A549 (cell line): ENCODE results near the gene PSPN. TPM values are rescaled to one million over a fixed set of nuclear protein-coding genes. Genes with fewer than 3 reads are reported as not detected.

ENCODE experiments used
- ATAC-seq, 2 experiments: fragments of 200-7000 bp in 1 of 2; fragments of >200 bp in 1 of 2; cut with Nextera tagmentation in 1 of 2; cut with Tn5 transposase in 1 of 2; 3 replicates each; pipeline versions ENCODE4 v1.8.0 to v1.9.1; 2018 to 2020; ENCODE audit warnings: mild to moderate bottlenecking in 1 of 2, moderate library complexity in 1 of 2
- CTCF ChIA-PET: fragments of 300-600 bp; sonication (Branson Sonifier 250); formaldehyde crosslinking; extraction: SDS; loops from one replicate; lab custom pipeline; 2021; ENCODE audit warnings: antibody characterized with exemption, inconsistent platforms; lab: Yijun Ruan, JAX
- POLR2A ChIA-PET: fragments of 350-600 bp; formaldehyde crosslinking; extraction: SDS; loops from one replicate; lab custom pipeline; 2021; ENCODE audit warnings: antibody characterized with exemption, inconsistent platforms; lab: Yijun Ruan, JAX
- DNase-seq, 2 experiments: peaks; one replicate each; pipeline versions ENCODE4 v3.0.0 to v3.0.0-alpha.2; 2011 to 2016; ENCODE audit warnings: low read depth in 1 of 2, low spot score in 1 of 2
- FAIRE-seq: peaks from 2 replicates; lab custom pipeline; 2011; peaks lifted over from hg19 to GRCh38; lab: Jason Lieb, UNC
- H3K27ac ChIP-seq, 2 experiments: fragments of >200 bp; sonication (Bioruptor Twin); formaldehyde crosslinking; 3 replicates each; pipeline ENCODE4 v1.5.1; 2016 to 2017
- H3K4me1 ChIP-seq: fragments of >200 bp; sonication (Bioruptor Twin); formaldehyde crosslinking; 3 replicates; pipeline ENCODE4 v1.6.1; 2016
- H3K4me2 ChIP-seq: fragments of >200 bp; sonication (Bioruptor Twin); formaldehyde crosslinking; 3 replicates; pipeline ENCODE4 v1.6.1; 2016
- H3K4me3 ChIP-seq: fragments of >200 bp; sonication (Bioruptor Twin); formaldehyde crosslinking; 3 replicates; pipeline ENCODE4 v1.5.1; 2016
- H3K9me3 ChIP-seq: fragments of >200 bp; sonication (Bioruptor Twin); formaldehyde crosslinking; 3 replicates; pipeline ENCODE4 v1.6.1; 2016
- BCL3 ChIP-seq: fragments of >200 bp; sonication (Bioruptor Twin); formaldehyde crosslinking; IDR thresholded peaks from 3 replicates; pipeline ENCODE4 v1.6.1; 2016
- BHLHE40 ChIP-seq: IDR thresholded peaks from 2 replicates; pipeline ENCODE4 v1.6.1; 2012; ENCODE audit warnings: low read depth, low read length, inconsistent platforms
- CHD2 ChIP-seq: fragments of 150-350 bp; IDR thresholded peaks from 2 replicates; pipeline ENCODE4 v1.6.1; 2014; ENCODE audit warnings: low read length; ENCODE audit not compliant: partially characterized antibody
- EHF ChIP-seq: fragments of 250-450 bp; sonication (Bioruptor Pico); IDR thresholded peaks from 2 replicates; pipeline ENCODE4 v1.5.0; 2020; ENCODE audit warnings: mild to moderate bottlenecking
- ELK1 ChIP-seq: fragments of 150-350 bp; IDR thresholded peaks from 2 replicates; pipeline ENCODE4 v1.6.1; 2014; ENCODE audit warnings: low read depth, mild to moderate bottlenecking, low read length
- ESRRA ChIP-seq: fragments of 150-350 bp; IDR thresholded peaks from 2 replicates; pipeline ENCODE4 v1.6.1; 2014; ENCODE audit warnings: mild to moderate bottlenecking, low read length, borderline replicate concordance
- FOSB ChIP-seq: fragments of 250-450 bp; sonication (Bioruptor Pico); IDR thresholded peaks from 2 replicates; pipeline ENCODE4 v1.5.0; 2020; ENCODE audit warnings: mild to moderate bottlenecking, moderate library complexity
- FOSL2 ChIP-seq, 2 experiments: fragments of 450-650 bp in 1 of 2; fragments of >200 bp in 1 of 2; sonication (Bioruptor Twin) in 1 of 2; formaldehyde crosslinking; IDR thresholded peaks; 2 replicates each; pipeline versions ENCODE4 v1.5.0 to v1.6.1; 2016 to 2020; ENCODE audit warnings: mild to moderate bottlenecking in 1 of 2, moderate library complexity in 1 of 2
- HES2 ChIP-seq: fragments of >200 bp; sonication (Bioruptor Twin); formaldehyde crosslinking; IDR thresholded peaks from 2 replicates; pipeline ENCODE4 v1.6.1; 2016
- HOXA7 ChIP-seq: fragments of 250-450 bp; sonication (Bioruptor Pico); IDR thresholded peaks from 2 replicates; pipeline ENCODE4 v1.5.0; 2020; ENCODE audit warnings: mild to moderate bottlenecking, moderate library complexity
- KDM1A ChIP-seq: fragments of 200-600 bp; sonication (generic); IDR thresholded peaks from 2 replicates; pipeline ENCODE4 v1.6.1; 2016; ENCODE audit warnings: low read depth, mild to moderate bottlenecking
- MAZ ChIP-seq: fragments of 150-350 bp; IDR thresholded peaks from 2 replicates; pipeline ENCODE4 v1.6.1; 2014; ENCODE audit warnings: antibody characterized with exemption, low read depth, low read length, borderline replicate concordance
- PBX3 ChIP-seq: IDR thresholded peaks from 2 replicates; pipeline ENCODE4 v1.6.1; 2012
- PHF8 ChIP-seq: fragments of 200-600 bp; sonication (generic); IDR thresholded peaks from 2 replicates; pipeline ENCODE4 v1.6.1; 2016; ENCODE audit warnings: low read depth, mild to moderate bottlenecking, antibody characterized with exemption, moderate library complexity, borderline replicate concordance
- RARB ChIP-seq: fragments of 250-450 bp; sonication (Bioruptor Pico); IDR thresholded peaks from 2 replicates; pipeline ENCODE4 v1.8.0; 2021; ENCODE audit warnings: mild to moderate bottlenecking, moderate library complexity
- RCOR1 ChIP-seq: fragments of 150-350 bp; IDR thresholded peaks from 2 replicates; pipeline ENCODE4 v1.6.1; 2014; ENCODE audit warnings: antibody characterized with exemption, low read length, low read depth
- REST ChIP-seq: fragments of 200-600 bp; sonication (generic); IDR thresholded peaks from 2 replicates; pipeline ENCODE4 v1.6.1; 2016; ENCODE audit warnings: antibody characterized with exemption, mild to moderate bottlenecking, moderate library complexity
- TFCP2L1 ChIP-seq: fragments of 250-450 bp; sonication (Bioruptor Pico); IDR thresholded peaks from 2 replicates; pipeline ENCODE4 v1.5.0; 2021; ENCODE audit warnings: mild to moderate bottlenecking
- ZC3H11A ChIP-seq: fragments of 450-650 bp; IDR thresholded peaks from 2 replicates; pipeline ENCODE4 v1.6.1; 2014; ENCODE audit warnings: antibody characterized with exemption, mild to moderate bottlenecking
- WGBS: methylation state at CpG from one replicate; pipeline ENCODE4 v1.1.6; 2017; ENCODE audit errors: missing lambda C conversion rate; 5-methylcytosine and 5-hydroxymethylcytosine counted together
- polyA plus RNA-seq, 4 experiments: library from polyadenylated mRNA; depleted of rRNA in 3 of 4; stranded (reverse); fragments of >200 nt; fragmentation: RNase III in 1 of 4; extraction: RNeasy Plus Mini Kit Qiagen cat#74134 plus additional on column Dnase treatment in 1 of 4; gene quantifications; 2 replicates in 3 of 4; 3 replicates in 1 of 4; pipeline ENCODE4 v1.2.3, GENCODE V29; 2011 to 2017

PSPN gene
- polyA plus RNA-seq, 2 of the 4 experiments (the other 2 are of a cell fraction): 0.34 to 0.71 TPM

GRCh38 chr19:6418562-6418932 is 42.8 kb upstream of the PSPN start:
- 89% methylated on average over 5 of the region's 19 CpGs for WGBS
- no peak overlapping the region for H3K4me2 ChIP-seq
- no peaks in the 10 kb centered on the region for H3K9me3 ChIP-seq
- ATAC-seq: no peak
- no peak overlapping the region for H3K27ac ChIP-seq
- no peak overlapping the region for H3K4me3 ChIP-seq
- H3K4me1 ChIP-seq: peaks cover 15% of the 10 kb centered on the region; the same call in 2 of the 3 replicates
- CTCF ChIA-PET: interaction anchor here (0.9 kb wide), 1 partner anchor 200 kb away, joined by 3 read pairs; no protein-coding TSS in a partner anchor
- FAIRE-seq: no peak
- no peak for DNase-seq
- POLR2A ChIA-PET: no interaction called here
- TF ChIP-seq BHLHE40: no peak
- TF ChIP-seq RARB (CRISPR knock-in tag): no peak
- TF ChIP-seq ZC3H11A: no peak
- TF ChIP-seq KDM1A: no peak
- TF ChIP-seq PBX3: no peak
- no peak for TF ChIP-seq MAZ
- TF ChIP-seq BCL3: no peak
- no peak for TF ChIP-seq HOXA7
- no peak for TF ChIP-seq EHF (CRISPR knock-in tag)
- no peak for TF ChIP-seq CHD2
- no peak for TF ChIP-seq PHF8
- TF ChIP-seq FOSL2 (IDR thresholded peaks at IDR 0.05): no peak
- TF ChIP-seq FOSL2 (CRISPR knock-in tag; IDR thresholded peaks at IDR 0.05): no peak
- no peak for TF ChIP-seq ESRRA
- TF ChIP-seq RCOR1: no peak
- TF ChIP-seq ELK1: no peak
- TF ChIP-seq REST: no peak
- no peak for TF ChIP-seq TFCP2L1
- TF ChIP-seq HES2: no peak
- no peak for TF ChIP-seq FOSB (CRISPR knock-in tag)
